ENCODE results near the gene PBRM1. TPM values are rescaled to one million over a fixed set of nuclear protein-coding genes. Genes with fewer than 3 reads are reported as not detected.

Gene PBRM1
- total and polyA plus RNA-seq, 2 donors (not counting 1 experiment from before 2014, with no cell fraction given) = 16.8 to 85.9 TPM

DNA sequence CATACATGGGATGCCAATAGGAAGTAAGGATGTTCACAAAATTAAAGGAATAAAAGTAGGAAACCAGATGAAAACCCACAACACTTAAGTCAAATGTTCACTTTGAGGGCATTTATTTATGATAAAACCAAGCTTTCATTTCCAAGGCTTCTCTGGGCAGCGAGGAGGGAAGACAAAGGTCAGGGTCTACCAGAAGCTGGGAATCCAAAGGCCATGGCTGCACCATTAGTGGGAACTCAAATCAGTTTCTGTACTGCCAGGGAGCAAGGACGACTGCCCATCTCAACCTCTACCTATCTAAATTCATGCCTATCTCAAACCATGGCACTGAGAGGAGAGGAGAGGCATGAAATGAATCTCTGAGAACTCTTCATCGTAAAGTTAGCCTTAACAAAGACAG lies 22.6 kb downstream of the PBRM1 start:
- ChIA-PET POLR2A (no interaction called here), CTCF (no interaction called here)
- H3K27ac Mint-ChIP-seq = no peak overlapping the region
- H3K4me3 Mint-ChIP-seq = no peak overlapping the region
- no peaks in the 10 kb centered on the region for H3K9me3 Mint-ChIP-seq (ENCODE audit: insufficient read depth)
- no peak for TF ChIP-seq CTCF (IDR thresholded peaks at IDR 0.05)
- no peak for TF ChIP-seq EZH2 (IDR thresholded peaks at IDR 0.05; ENCODE audit: borderline replicate concordance, insufficient read depth, low read depth, low read length, poor library complexity, severe bottlenecking)
- no peaks in the 10 kb centered on the region for H4K20me1 ChIP-seq (ENCODE audit: control insufficient read depth, insufficient read depth, low read length, poor library complexity, severe bottlenecking)
- H3K9me3 ChIP-seq (ENCODE audit: control extremely low read depth in 1 of 3, control insufficient read depth in 2 of 3, insufficient read depth in 1 of 3, low read length in 2 of 3) = no peaks in the 10 kb centered on the region
- no peaks in the 10 kb centered on the region for H3K27me3 Mint-ChIP-seq
- no peaks in the 10 kb centered on the region for H3K27me3 ChIP-seq (replicated peaks in 1 of 4; ENCODE audit: control extremely low read depth in 1 of 4, control insufficient read depth in 3 of 4, insufficient read depth in 4 of 4, low read length in 3 of 4)
- peaks cover 12 to 58% of the 10 kb centered on the region in 2 experiments for H3K36me3 ChIP-seq (replicated peaks in 1 of 2; ENCODE audit: control extremely low read depth in 1 of 2, control insufficient read depth in 1 of 2, extremely low read depth in 1 of 2, insufficient read depth in 2 of 2, low read length in 1 of 2)
- intact Hi-C loops (cut with micrococcal nuclease) = no loop called here
- H3K4me1 Mint-ChIP-seq = no peaks in the 10 kb centered on the region
- 90% methylated on average over 2 of the region's 3 CpGs for WGBS (ENCODE audit: insufficient coverage)
- no peak overlapping the region for H2AFZ ChIP-seq (ENCODE audit: insufficient read depth, low read depth, low read length, poor library complexity, severe bottlenecking)
- peaks cover 15% of the 10 kb centered on the region for H3K79me2 ChIP-seq (ENCODE audit: control insufficient read depth, insufficient read depth, low read length)
- H3K4me1 ChIP-seq (ENCODE audit: control insufficient read depth in 2 of 2, insufficient read depth in 2 of 2, low read length in 2 of 2) = no peaks in the 10 kb centered on the region
- H3K4me2 ChIP-seq (replicated peaks; ENCODE audit: low read depth, low read length, poor library complexity, severe bottlenecking) = no peak overlapping the region
- no peak overlapping the region for H3K9ac ChIP-seq (ENCODE audit: low read length)
- H3K4me3 ChIP-seq (ENCODE audit: control extremely low read depth in 1 of 5, extremely low read depth in 1 of 5, insufficient read depth in 1 of 5, low read depth in 2 of 5, low read length in 4 of 5) = no peak overlapping the region
- no peak for DNase-seq
- H3K27ac ChIP-seq (ENCODE audit: low read length in 2 of 2) = no peak overlapping the region
- ATAC-seq (ENCODE audit: low read depth) = no peak

DNA sequence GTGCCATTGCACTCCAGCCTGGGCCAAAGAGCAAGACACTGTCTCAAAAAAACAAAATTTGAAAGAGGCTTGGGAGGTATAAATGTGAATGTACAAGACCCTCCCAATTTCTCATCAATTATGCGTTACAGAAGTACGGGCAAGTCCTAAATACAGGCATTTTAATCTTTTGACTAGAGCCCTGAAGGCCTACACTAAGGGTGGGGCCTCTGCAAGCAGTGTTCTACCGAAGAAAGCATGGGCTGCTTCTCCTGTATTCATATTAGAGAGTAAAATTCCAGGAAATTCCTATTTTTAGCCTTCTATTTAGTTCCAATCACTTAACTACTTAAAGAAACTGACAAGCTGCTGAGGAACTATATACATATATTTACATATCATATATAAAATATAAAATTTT lies 25.7 kb downstream of the PBRM1 start:
- peaks cover 9% of the 10 kb centered on the region for H3K79me2 ChIP-seq (ENCODE audit: control insufficient read depth, insufficient read depth, low read length)
- no peak for ATAC-seq (ENCODE audit: low read depth)
- ChIA-PET CTCF (no interaction called here), POLR2A (no interaction called here)
- WGBS (ENCODE audit: insufficient coverage) = no CpG with 5 or more reads among the region's 3 CpGs
- H3K4me3 ChIP-seq (ENCODE audit: control extremely low read depth in 1 of 5, extremely low read depth in 1 of 5, insufficient read depth in 1 of 5, low read depth in 2 of 5, low read length in 4 of 5) = no peak overlapping the region
- no peaks in the 10 kb centered on the region for H3K27me3 ChIP-seq (replicated peaks in 1 of 4; ENCODE audit: control extremely low read depth in 1 of 4, control insufficient read depth in 3 of 4, insufficient read depth in 4 of 4, low read length in 3 of 4)
- no peaks in the 10 kb centered on the region for H4K20me1 ChIP-seq (ENCODE audit: control insufficient read depth, insufficient read depth, low read length, poor library complexity, severe bottlenecking)
- H3K9me3 ChIP-seq (ENCODE audit: control extremely low read depth in 1 of 3, control insufficient read depth in 2 of 3, insufficient read depth in 1 of 3, low read length in 2 of 3) = no peaks in the 10 kb centered on the region
- no peak overlapping the region for H2AFZ ChIP-seq (ENCODE audit: insufficient read depth, low read depth, low read length, poor library complexity, severe bottlenecking)
- no peak overlapping the region for H3K4me2 ChIP-seq (replicated peaks; ENCODE audit: low read depth, low read length, poor library complexity, severe bottlenecking)
- TF ChIP-seq EZH2 (IDR thresholded peaks at IDR 0.05; ENCODE audit: borderline replicate concordance, insufficient read depth, low read depth, low read length, poor library complexity, severe bottlenecking) (no peak), CTCF (IDR thresholded peaks at IDR 0.05) (no peak)
- H3K9me3 Mint-ChIP-seq (ENCODE audit: insufficient read depth) = no peaks in the 10 kb centered on the region
- H3K4me3 Mint-ChIP-seq = no peak overlapping the region
- H3K4me1 ChIP-seq (ENCODE audit: control insufficient read depth in 2 of 2, insufficient read depth in 2 of 2, low read length in 2 of 2) = no peaks in the 10 kb centered on the region
- intact Hi-C loops (cut with micrococcal nuclease) = no loop called here
- H3K27ac Mint-ChIP-seq = no peak overlapping the region
- H3K36me3 ChIP-seq (replicated peaks in 1 of 2; ENCODE audit: control extremely low read depth in 1 of 2, control insufficient read depth in 1 of 2, extremely low read depth in 1 of 2, insufficient read depth in 2 of 2, low read length in 1 of 2) = peaks cover 22 to 65% of the 10 kb centered on the region in 2 experiments
- H3K27ac ChIP-seq (ENCODE audit: low read length in 2 of 2) = no peak overlapping the region
- no peak for DNase-seq
- H3K4me1 Mint-ChIP-seq = no peaks in the 10 kb centered on the region
- no peaks in the 10 kb centered on the region for H3K27me3 Mint-ChIP-seq
- no peak overlapping the region for H3K9ac ChIP-seq (ENCODE audit: low read length)
